Measurements from ENCODE around the gene CDHR3. TPM values are rescaled to one million over a fixed set of nuclear protein-coding genes. Genes with fewer than 3 reads are reported as not detected.

Gene CDHR3
- total RNA-seq, 1 donor from 2014 or later, result 0.60 TPM

GRCh38 chr7:106023369-106024322, 60.6 kb downstream of the CDHR3 start:
- no peak for DNase-seq (ENCODE audit: low read depth in 2 of 2)

DNA sequence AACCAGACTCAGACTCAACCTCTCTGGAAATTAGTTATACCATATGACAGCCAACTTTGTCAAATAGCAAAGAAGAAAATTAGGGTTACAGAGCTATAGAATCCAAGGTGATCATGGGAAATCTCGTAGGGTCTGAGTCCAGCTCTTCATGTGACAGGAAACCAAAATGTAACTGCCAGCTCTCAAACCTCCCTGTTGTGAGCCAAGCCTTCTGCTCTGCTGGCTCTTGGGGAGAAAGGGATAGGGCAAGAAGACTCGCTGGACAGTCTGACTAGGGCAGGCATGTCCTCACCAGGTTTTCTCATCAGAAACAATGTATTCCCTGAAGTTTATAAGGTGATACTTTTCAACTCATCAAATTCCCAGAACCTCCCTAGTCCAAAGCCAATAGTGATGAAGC, 63.0 kb downstream of the CDHR3 start:
- no peak for DNase-seq (ENCODE audit: low read depth in 2 of 2)

DNA sequence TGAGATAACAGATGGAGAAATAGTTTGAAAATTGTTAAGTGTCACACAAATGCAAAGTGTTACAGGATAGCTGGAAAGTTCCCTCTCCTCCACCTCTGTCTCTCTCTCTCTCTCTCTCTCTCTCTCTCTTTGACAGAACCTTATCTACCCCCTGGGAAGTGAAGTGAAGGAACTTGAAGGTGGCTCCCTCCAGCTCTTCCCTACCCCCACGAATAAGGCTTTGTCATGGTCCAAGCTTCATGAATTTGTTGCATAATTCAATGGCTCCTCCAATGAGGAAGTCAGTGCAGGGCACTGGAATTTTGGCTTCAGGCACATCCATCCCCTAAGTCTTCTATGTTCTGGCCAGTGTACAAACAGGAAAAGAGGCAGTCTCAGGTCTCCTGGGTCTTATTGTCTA, 66.4 kb downstream of the CDHR3 start:
- no peak for DNase-seq (ENCODE audit: low read depth in 2 of 2)

- no peak for DNase-seq (ENCODE audit: low read depth in 2 of 2)
These were observed 66.9 kb downstream of the CDHR3 start for GRCh38 chr7:106029941-106030340.

DNA sequence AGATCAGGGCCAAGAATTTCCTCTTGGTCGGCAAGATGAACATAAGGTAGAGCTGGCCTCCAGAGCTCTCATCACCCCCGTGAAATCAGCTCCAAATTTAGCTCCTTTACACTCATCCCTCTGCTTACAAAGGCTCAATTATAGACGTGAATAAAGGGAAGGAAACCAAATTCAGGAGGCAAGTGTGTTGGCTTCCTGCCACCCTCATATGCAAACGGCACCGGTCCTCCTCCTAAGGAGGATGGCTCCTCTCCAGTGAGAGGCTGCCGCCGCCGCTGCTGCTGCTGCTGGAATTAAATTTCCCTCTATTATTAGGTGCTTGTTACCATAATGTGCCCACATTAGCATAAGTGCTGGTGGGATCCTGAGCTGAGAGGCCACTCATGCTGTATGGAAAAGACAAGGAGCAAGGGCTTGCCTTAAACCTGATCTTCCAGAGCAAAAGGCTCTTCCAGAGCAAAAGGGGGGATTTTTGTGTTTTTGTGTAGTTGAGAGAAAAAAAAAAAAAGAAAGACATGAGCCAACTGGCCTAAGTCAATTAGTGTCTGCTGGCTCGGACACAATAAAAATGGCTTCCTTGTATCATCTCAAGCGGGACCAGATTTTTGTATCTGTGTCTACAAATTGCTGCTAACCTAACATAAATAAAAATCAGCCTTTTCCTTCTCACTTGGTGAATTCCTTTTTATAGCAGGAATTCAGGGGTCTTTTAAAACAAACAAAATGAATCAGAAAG, 68.4 kb downstream of the CDHR3 start:
- DNase-seq (ENCODE audit: low read depth in 2 of 2), result peak in 1 of 2 donors; percentile 16

DNA sequence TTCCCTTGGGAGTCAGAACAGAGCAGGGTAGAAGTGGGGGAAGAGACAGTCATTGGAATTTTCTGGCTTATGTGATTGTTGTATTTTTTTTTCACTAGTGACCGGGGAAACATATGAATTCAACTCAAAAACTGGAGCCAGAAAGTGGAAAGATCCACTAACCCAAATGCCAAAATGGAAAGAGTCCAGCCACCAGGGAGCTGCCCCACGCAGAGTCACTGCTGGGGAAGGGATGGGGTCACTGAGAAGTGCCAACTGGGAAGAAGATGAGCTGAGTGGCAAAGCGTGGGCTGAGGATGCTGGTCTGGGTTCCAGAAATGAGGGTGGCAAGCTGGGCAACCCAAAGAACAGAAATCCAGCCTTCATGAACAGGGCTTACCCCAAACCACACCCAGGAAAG, 69.2 kb downstream of the CDHR3 start:
- no peak for DNase-seq (ENCODE audit: low read depth in 2 of 2)

GRCh38 chr7:106033735-106034134, 70.7 kb downstream of the CDHR3 start:
- DNase-seq (ENCODE audit: low read depth in 2 of 2), result no peak

GRCh38 chr7:106034383-106034782, 71.3 kb downstream of the CDHR3 start:
- no peak for DNase-seq (ENCODE audit: low read depth in 2 of 2)

GRCh38 chr7:106035568-106035967, 72.5 kb downstream of the CDHR3 start:
- no peak for DNase-seq (ENCODE audit: low read depth in 2 of 2)

GRCh38 chr7:106036004-106036403, 72.9 kb downstream of the CDHR3 start:
- DNase-seq (ENCODE audit: low read depth in 2 of 2), result no peak

DNA sequence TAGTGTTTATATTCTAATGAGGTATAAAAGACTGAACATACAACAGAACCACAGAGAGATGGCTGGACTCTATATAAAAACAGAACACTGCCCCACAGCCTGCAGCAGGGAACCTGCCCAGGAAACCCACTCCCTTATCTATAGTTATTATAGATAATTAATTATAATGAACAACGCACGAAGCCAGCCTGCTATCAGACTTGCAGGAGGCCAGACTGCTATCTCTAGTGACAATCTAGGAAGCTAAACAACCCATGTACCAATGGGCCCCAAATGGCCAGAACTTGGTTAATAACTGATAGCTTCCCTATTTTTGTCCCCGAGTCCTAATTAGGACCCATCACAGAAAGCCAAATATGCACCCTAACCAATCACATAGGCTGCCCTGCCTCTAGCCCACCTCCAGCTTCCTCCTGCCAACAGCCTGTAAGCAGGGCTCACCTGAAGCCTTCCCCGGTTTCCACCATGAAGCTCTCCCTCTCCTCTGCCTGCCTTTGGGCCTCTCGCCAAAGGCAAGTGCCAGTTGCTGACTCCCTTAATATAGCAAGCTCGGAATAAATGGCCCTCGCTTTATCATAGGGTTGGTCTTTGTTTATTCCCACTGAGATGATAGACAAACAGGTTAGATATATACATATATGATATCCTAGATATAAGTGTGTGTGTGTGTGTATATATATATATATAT, 74.6 kb downstream of the CDHR3 start:
- no peak for DNase-seq (ENCODE audit: low read depth in 2 of 2)

DNA sequence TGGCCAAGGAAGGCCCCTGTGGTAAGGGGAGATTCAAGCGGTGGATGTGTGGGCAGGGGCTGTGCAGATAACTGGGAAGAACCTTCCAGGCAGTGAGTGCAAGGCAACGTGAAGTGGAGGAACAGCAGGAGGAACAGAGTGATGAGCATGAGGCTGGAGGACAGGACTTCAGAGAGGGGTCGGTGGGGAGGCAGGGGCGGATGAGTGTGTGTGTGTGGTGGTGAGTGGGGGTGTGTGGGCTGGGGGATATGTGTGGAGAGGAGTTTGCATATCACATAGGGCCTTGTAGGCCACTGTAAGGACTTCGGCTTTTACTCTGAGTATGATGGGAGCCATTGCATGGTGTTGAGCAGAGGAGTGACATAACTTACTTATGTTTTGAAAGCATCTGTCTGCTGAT, 75.2 kb downstream of the CDHR3 start:
- no peak for DNase-seq (ENCODE audit: low read depth in 2 of 2)

DNA sequence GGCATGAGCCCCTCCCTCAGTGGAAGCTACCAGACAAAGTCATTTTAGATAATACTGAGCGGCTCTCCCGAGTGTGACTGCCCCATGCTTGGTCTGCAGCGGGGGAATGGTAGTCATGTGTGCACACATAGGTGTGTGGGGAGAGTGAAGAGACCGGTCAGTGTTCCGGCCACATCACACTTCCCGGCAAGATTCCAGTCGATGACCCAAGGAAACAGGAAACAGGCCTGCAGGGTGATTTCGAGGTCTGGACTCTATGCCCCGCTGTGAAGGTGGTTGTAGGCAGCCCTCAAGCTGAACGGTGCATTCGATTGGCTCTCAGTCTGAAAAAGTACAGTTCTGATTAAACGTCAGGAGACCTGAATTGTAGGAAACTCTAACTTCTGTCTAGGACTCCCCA, 75.9 kb downstream of the CDHR3 start:
- peak; percentile 30 to 43 for DNase-seq (ENCODE audit: low read depth in 2 of 2)

GRCh38 chr7:106039486-106040060, 76.5 kb downstream of the CDHR3 start:
- DNase-seq (ENCODE audit: low read depth in 2 of 2), result no peak

GRCh38 chr7:106041140-106041717, 78.2 kb downstream of the CDHR3 start:
- DNase-seq (ENCODE audit: low read depth in 2 of 2), result peak; percentile 50 to 63

GRCh38 chr7:106042196-106042611, 79.1 kb downstream of the CDHR3 start:
- no peak for DNase-seq (ENCODE audit: low read depth in 2 of 2)

GRCh38 chr7:106045139-106045538, 82.1 kb downstream of the CDHR3 start:
- DNase-seq (ENCODE audit: low read depth in 2 of 2), result no peak

- DNase-seq (ENCODE audit: low read depth in 2 of 2), result no peak
These were observed 82.5 kb downstream of the CDHR3 start for GRCh38 chr7:106045586-106045985.

GRCh38 chr7:106047184-106047583, 84.1 kb downstream of the CDHR3 start:
- no peak for DNase-seq (ENCODE audit: low read depth in 2 of 2)

GRCh38 chr7:106047818-106048705, 85.0 kb downstream of the CDHR3 start:
- DNase-seq (ENCODE audit: low read depth in 2 of 2), result no peak
